ENCODE measurements around the gene ROBO1.

GRCh38 chr3:78906930-78907329 is 860.9 kb downstream of the ROBO1 start:
- TF ChIP-seq EZH2 (IDR thresholded peaks at IDR 0.05) (no peak), POLR2AphosphoS5 (IDR thresholded peaks at IDR 0.05; ENCODE audit: borderline replicate concordance, low read depth, low read length) (no peak)

Measured in SK-N-MC (cell line).